Measurements from ENCODE around the gene BICD2. TPM values are rescaled to one million over a fixed set of nuclear protein-coding genes. Genes with fewer than 3 reads are reported as not detected.
"Not testable (repeated sequence)": the region's sequence is repeated elsewhere in the genome, so short reads cannot be mapped to it uniquely, and the experiment has no call there.

BICD2 gene
- polyA plus RNA-seq, 4 donors, result 28.8 to 34.3 (median 30.8) TPM

- no peak for DNase-seq (ENCODE audit: low read depth in 4 of 4, low spot score in 2 of 4)
Observed at GRCh38 chr9:92771309-92771708, 6.7 kb upstream of the BICD2 start.

- DNase-seq (ENCODE audit: low read depth in 4 of 4, low spot score in 2 of 4), result no peak
Observed at GRCh38 chr9:92770360-92770995, 5.8 kb upstream of the BICD2 start.

- DNase-seq (ENCODE audit: low read depth in 4 of 4, low spot score in 2 of 4), result no peak
Observed at GRCh38 chr9:92769990-92770359, 5.3 kb upstream of the BICD2 start.

GRCh38 chr9:92769286-92769685, 4.7 kb upstream of the BICD2 start:
- DNase-seq (ENCODE audit: low read depth in 4 of 4, low spot score in 2 of 4), result no peak

GRCh38 chr9:92768816-92769215, 4.2 kb upstream of the BICD2 start:
- DNase-seq (ENCODE audit: low read depth in 4 of 4, low spot score in 2 of 4), result not testable (repeated sequence)

- no peak for DNase-seq (ENCODE audit: low read depth in 4 of 4, low spot score in 2 of 4)
Observed at GRCh38 chr9:92767066-92768054, 2.7 kb upstream of the BICD2 start.

- peak; percentile 84 to 96 (median 89) for DNase-seq (ENCODE audit: low read depth in 4 of 4, low spot score in 2 of 4)
Observed at GRCh38 chr9:92764988-92765936, 629 bp upstream of the BICD2 start.

GRCh38 chr9:92763721-92764380, 782 bp downstream of the BICD2 start:
- no peak for DNase-seq (ENCODE audit: low read depth in 4 of 4, low spot score in 2 of 4)

GRCh38 chr9:92762781-92763708, 1.6 kb downstream of the BICD2 start:
- no peak for DNase-seq (ENCODE audit: low read depth in 4 of 4, low spot score in 2 of 4)

- DNase-seq (ENCODE audit: low read depth in 4 of 4, low spot score in 2 of 4), result no peak
Observed at GRCh38 chr9:92762196-92762595, 2.4 kb downstream of the BICD2 start.

- DNase-seq (ENCODE audit: low read depth in 4 of 4, low spot score in 2 of 4), result no peak
Observed at GRCh38 chr9:92761686-92762085, 2.9 kb downstream of the BICD2 start.

GRCh38 chr9:92760494-92760893, 4.1 kb downstream of the BICD2 start:
- no peak for DNase-seq (ENCODE audit: low read depth in 4 of 4, low spot score in 2 of 4)

- DNase-seq (ENCODE audit: low read depth in 4 of 4, low spot score in 2 of 4), result no peak
Observed at GRCh38 chr9:92760070-92760469, 4.6 kb downstream of the BICD2 start.

- no peak for DNase-seq (ENCODE audit: low read depth in 4 of 4, low spot score in 2 of 4)
Observed at GRCh38 chr9:92759446-92759845, 5.2 kb downstream of the BICD2 start.

- DNase-seq (ENCODE audit: low read depth in 4 of 4, low spot score in 2 of 4), result no peak
Observed at GRCh38 chr9:92756792-92757191, 7.8 kb downstream of the BICD2 start.

GRCh38 chr9:92754091-92754745, 10.4 kb downstream of the BICD2 start:
- no peak for DNase-seq (ENCODE audit: low read depth in 4 of 4, low spot score in 2 of 4)

- no peak for DNase-seq (ENCODE audit: low read depth in 4 of 4, low spot score in 2 of 4)
Observed at GRCh38 chr9:92752812-92753404, 11.7 kb downstream of the BICD2 start.

- DNase-seq (ENCODE audit: low read depth in 4 of 4, low spot score in 2 of 4), result no peak
Observed at GRCh38 chr9:92749934-92750315, 14.7 kb downstream of the BICD2 start.

Measured in left renal cortex interstitium (tissue), 4 donors.